ENCODE results near the gene TPRX2.
A peak's percentile ranks its signal among the peaks of the same experiment; 100 is the strongest.
"Not testable (repeated sequence)": the region's sequence is repeated elsewhere in the genome, so short reads cannot be mapped to it uniquely, and the experiment has no call there.

Gene TPRX2

DNA sequence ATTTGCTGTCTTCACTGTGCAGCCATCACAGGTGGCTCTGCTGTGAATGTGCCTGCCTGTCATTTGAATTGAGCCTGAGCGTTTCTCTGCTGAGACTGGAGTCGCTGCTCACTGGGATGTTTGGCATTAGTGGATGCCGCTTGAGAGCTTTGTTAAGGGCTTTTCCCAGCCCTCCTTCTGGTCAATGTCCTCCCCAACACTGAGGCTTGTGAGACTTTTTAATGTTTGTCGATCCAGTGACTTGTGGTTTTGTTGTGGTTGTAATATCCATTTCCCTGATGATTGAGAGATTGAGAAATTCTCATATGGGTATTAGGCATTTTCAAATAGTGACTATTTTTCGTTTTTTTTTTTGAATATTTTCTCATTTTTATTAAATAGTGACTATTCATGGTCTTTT lies 2.6 kb downstream of the TPRX2 start:
- DNase-seq (ENCODE audit: low read depth) = no peak

DNA sequence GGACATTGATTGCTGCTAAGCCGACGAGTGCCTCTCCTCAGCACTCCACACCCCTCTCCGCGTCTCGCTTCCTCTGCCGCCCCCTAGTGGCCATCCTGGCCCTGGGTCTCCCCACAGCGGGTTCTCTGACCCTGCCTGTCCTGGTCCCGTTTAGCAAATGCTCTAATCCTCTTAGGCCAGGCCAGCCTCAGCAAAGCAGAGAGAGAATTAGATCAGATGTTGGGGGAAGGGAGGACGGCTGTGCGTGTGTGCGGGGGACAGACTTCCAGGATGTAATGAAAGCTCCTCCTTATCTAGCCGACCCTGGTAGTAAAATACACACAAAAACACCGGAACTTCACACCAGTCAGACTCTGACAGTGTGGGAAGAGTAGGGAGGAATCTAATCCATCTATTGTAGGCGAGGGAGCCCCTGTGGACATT lies 4.5 kb downstream of the TPRX2 start:
- peak; percentile 49 for DNase-seq (ENCODE audit: low read depth)

GRCh38 chr19:47865166-47865565 lies 6.1 kb downstream of the TPRX2 start:
- no peak for DNase-seq (ENCODE audit: low read depth)

- DNase-seq (ENCODE audit: low read depth) = no peak
Measured at GRCh38 chr19:47878906-47879305, 19.9 kb downstream of the TPRX2 start.

GRCh38 chr19:47879385-47879784 lies 20.4 kb downstream of the TPRX2 start:
- DNase-seq (ENCODE audit: low read depth) = not testable (repeated sequence)

DNA sequence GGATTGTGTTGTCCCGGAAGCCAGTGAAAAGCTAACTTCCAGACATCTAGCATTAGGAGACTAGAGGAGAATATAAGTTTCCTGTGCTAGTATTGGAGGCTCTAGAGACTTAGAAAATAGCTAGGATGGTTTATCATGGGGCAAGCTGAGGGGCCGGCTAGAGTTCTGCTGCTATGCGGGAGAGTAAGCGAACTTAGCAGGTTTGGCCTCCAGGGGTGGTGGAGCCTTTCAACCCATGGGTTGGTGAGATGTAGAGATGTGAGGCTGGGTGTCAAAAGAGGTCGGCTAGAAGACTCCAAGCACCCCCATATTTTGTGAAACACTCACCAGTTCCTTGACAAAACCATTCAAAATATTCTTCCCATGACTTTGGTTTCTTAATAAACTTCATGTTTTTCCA lies 22.7 kb downstream of the TPRX2 start:
- DNase-seq (ENCODE audit: low read depth) = no peak

DNA sequence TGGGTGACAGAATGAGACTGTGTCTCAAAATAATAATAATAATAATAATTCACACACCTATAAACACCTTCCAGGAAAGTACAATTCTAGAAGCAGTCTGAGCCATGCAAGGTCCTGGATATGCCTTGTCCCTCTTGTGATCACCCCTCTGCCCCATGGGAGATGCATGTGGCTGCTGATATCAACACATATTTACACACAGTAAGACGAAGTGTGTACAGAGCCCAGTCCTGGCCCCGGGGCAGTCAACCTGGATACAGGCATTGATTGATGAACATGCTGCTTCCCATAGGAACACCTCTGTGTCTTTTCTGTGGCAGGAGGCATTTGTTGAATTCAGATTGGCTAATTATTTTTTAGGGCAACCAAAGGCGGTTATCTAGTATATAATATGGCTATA lies 23.9 kb downstream of the TPRX2 start:
- DNase-seq (ENCODE audit: low read depth) = no peak

- peak; percentile 3 for DNase-seq (ENCODE audit: low read depth)
Measured at GRCh38 chr19:47885067-47885463, 26.0 kb downstream of the TPRX2 start.

GRCh38 chr19:47886010-47886559 lies 27.1 kb downstream of the TPRX2 start, which contains the start of gene SULT2A1:
Gene SULT2A1, minus strand, starts transcription at chr19:47886315. Its CDS starts 58 bp downstream, at chr19:47886257.
- DNase-seq (ENCODE audit: low read depth) = no peak

GRCh38 chr19:47890865-47891621 lies 32.0 kb downstream of the TPRX2 start:
- no peak for DNase-seq (ENCODE audit: low read depth)

DNA sequence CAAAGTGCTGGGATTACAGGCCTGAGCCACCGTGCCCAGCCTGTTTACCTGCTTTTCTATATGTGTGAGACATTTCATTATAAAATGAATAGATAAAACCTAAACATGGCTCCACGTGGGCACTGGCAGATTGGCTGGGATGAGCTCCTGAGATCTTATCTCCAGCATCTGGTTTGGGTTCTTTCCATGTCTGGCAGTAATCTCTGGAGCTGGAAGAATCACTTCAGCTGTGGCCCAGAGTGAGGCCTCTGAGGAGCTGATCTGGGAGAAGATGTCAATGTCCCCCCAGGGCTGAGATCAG lies 32.5 kb downstream of the TPRX2 start:
- no peak for DNase-seq (ENCODE audit: low read depth)

- DNase-seq (ENCODE audit: low read depth) = peak; percentile 81
Measured at GRCh38 chr19:47891923-47892666, 33.1 kb downstream of the TPRX2 start.

- peak; percentile 18 for DNase-seq (ENCODE audit: low read depth)
Measured at GRCh38 chr19:47895165-47895782, 36.2 kb downstream of the TPRX2 start.

GRCh38 chr19:47896019-47896418 lies 37.0 kb downstream of the TPRX2 start:
- DNase-seq (ENCODE audit: low read depth) = no peak

GRCh38 chr19:47896773-47897172 lies 37.7 kb downstream of the TPRX2 start:
- no peak for DNase-seq (ENCODE audit: low read depth)

GRCh38 chr19:47897861-47898260 lies 38.8 kb downstream of the TPRX2 start:
- DNase-seq (ENCODE audit: low read depth) = no peak

DNA sequence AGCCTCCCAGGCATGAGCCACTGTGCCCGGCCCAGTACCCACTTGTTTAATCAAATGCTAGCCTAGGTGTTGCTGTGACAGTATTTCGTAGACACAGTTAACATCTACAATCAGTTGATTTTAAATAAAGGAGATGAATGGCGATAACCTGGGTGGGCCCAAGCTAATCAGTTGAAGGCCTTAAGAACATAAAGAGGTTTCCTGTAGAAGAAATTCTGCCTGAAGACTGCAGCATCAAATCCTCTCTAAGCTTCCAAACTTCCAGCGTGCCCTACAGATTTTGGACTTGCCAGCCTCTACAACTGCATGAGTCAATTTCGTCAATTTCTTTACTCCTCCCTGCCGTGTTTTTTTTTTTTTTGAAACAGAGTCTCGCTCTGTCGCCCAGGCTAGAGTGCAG lies 40.3 kb downstream of the TPRX2 start:
- DNase-seq (ENCODE audit: low read depth) = no peak

- no peak for DNase-seq (ENCODE audit: low read depth)
Measured at GRCh38 chr19:47901370-47901769, 42.3 kb downstream of the TPRX2 start.

- DNase-seq (ENCODE audit: low read depth) = not testable (repeated sequence)
Measured at GRCh38 chr19:47909350-47909749, 50.3 kb downstream of the TPRX2 start.

DNA sequence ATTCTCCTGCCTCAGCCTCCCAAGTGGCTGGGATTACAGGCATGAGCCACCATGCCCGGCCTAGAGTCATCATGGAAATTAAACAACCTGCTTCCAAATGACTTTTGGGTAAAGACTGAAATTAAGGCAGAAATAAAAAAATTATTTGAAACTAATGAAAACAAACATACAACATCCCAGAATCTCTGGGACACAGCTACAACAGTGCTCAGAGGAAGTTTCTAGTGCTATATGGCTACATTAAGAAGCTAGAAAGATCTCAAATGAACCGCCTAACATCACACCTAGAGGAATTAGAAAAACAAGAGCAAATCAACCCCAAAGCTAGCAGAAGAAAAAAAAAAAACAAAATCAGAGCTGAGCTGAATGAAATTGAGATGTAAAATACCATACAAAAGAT lies 51.2 kb downstream of the TPRX2 start:
- DNase-seq (ENCODE audit: low read depth) = not testable (repeated sequence)

All from amniotic epithelial cell (primary cell).